Activated effector memory CD4-positive, alpha-beta T cell treated with Interleukin-2 at 50 U/mL for 16 hours (primary cell): Measurements from ENCODE around the gene MAST4.

Source experiments
- DNase-seq: peaks from one replicate; pipeline ENCODE4 v3.0.0-alpha.2; 2020

MAST4 gene

DNA sequence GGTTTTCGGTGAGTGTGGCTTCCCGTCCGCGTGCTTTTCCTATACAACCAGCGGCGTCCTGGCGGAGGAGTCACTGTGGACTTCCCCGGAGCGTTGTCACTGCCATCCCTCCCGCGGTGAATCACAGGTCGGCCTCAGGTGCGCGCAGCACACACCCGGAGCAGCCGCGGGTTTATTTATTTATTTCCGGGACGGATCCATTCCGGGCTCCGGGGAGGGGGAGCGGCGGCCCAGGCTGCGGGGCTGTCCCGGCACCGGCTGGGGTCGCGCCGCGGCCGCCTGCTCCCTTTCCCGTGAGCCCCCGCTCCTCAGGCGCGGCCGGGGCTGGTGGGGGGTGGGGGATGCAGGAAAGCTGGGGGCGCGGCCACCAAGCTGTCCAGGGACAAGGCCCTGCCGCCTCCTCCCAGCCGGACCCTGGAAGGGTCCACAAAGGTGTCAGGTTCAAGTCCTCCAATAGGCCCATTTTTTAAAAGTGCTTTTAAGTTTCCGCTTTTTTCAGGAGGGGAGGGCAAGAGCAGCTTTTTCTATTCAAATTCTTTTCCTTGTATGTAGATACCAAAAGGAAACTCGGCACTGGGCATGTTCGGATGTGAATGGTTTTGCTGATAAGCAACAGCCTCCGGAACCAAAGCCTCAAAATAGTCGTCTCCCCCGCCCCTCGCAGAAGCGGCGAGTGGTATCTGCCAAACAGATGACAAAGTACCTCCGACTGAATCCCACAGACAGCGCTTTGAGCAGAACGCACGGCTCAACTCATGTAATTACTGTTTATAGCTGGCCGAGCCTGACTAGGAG, 407.9 kb downstream of the MAST4 start:
- DNase-seq = peak; percentile 83

DNA sequence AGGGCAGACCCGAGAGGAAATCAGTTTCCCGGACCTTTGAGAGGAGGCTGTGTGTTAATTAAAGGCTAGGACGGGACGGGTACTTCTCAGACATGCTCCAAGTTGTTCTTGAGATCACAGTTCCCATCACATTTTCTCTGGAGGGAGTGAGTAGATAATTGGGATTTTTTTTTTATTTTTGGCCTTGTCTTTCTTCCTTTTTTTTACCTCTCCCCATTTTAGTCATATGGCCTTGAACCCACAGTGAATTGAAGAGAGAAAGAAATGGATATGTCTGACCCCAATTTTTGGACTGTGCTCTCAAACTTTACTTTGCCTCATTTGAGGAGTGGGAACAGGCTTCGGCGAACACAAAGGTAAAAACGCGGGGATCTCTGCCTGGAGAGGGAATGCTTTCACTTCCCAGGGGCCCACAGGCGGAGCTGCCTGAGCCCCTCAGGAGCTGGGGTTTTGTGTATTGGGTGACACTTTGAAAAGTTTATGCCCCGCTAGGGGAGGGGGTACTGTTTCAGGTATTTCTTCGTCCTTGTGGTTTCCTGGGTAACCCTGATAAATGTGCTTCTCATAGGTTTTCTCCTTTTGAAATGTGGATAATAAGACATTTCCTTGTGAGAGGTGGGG, 408.6 kb downstream of the MAST4 start:
- no peak for DNase-seq

DNA sequence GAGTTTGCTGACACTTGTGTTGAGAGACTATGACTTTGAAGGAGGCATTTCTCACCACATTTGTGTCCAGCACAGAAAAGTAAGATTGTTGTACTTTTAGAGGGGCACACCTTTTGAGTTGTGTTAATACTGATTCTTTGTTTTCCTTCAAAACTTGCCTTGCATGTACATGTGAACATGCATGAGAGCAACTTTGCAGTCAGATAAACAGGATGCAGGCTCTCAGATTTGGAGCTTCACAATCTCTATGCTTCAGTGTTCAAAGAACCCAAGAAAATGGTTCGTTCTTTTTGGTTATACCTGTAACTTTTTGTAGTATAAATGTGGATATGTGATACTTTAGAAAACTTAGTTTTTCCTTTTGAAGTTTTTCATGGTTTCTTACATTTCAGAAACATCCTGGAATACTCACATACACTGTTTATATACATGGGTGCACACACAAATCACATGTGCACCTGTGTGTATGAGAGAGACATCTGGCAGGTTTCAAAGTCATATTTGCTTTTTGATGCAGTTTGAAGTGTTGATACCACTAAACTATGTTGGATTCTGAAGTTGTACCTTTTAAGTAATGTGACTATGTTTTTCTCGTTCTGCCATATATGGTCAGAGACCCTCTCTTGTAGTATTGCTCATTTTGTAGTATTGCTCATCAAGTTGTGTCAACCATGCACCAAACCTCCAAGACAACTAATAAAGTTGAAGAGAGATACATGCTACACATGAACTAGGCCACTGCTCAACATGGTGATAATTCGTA, 409.7 kb downstream of the MAST4 start:
- no peak for DNase-seq

DNA sequence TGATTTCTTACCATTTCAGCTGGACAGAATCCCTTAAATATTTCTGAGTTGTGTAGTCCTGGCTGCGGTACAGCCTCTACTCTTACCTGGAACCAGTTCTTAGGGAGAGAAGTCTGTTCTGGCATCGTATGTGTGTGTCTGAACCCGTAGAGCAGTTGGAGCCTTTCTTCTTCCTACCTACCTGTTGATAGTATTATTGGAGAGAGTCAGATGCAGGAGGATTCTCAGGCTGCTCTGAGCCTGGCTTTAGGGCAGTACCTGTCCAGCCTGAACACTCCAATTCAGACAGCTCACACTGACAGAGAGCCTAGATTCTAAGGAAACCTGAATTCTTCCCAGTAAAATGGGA, 410.3 kb downstream of the MAST4 start:
- DNase-seq = no peak

DNA sequence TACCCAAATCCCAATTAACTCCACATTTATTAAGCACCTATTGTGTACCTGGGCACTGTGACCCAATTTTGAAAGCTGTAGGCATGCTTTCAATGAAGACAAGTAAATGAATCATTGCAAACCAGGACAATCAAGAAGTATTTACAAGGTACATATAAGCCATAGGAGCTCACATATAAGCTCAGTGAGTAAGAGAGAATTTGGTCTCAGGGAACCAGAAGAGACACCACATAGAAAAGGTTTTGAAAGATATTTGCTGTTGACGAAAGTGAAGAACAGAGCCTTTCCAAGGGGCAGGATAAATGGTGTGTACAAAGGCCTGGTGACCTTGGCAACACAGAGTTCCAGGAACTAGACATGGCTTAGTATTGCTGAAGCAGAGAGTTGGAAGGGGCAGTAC, 412.8 kb downstream of the MAST4 start:
- DNase-seq = no peak

DNA sequence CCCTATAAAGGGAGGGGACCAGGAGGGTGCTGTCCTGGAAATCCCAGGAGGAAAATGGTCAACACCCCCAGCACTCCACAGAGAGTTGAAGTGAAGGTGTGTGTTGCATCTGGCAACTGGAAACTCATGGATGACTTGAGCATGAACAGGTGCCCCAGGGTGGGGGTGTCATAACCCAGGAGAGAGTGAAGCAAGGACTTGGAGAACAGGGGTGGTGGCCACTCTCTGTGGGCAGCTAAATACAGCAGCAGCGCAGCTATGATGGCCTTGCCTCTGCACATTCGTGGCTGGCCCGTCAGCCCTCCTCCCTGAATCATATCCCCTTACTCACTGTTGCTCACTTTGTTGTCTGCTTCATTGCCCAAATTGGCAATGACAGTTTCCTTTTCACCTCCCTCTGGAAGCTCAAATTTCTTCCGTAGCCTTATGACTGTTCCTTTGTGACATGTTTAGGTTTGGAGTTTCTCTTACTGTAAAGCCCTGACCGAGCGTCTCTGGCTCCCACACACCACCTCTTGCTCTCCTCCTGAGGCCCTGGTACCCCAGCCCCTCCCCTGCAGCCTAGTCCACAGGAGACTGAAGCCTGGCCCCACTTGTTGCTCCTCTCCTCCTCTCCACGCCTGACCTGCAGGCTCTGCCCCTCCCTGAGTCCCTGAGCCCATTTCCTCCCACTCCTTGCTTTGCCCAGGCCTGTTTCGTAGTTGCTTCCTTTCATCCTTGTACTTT, 414.7 kb downstream of the MAST4 start:
- DNase-seq = no peak

DNA sequence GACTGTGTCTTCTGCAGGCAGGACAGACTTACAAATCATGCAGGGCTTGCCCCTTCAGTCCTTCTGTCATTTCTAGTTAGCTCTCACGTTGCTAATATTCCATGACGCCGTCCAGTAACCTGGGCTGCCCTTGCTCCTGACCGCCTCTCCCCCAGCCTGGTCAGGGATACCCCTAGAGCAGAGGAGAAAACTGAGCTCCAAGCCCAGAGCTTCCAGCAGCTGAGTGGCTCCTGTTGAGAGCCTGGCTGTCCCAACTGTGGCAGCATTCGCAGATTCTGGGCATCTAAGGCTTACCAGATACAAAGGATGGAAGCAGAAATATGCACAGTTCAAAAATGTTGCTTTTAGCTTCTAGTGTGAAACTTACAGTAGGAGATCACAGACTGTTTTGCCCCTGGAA, 415.2 kb downstream of the MAST4 start:
- DNase-seq = no peak

DNA sequence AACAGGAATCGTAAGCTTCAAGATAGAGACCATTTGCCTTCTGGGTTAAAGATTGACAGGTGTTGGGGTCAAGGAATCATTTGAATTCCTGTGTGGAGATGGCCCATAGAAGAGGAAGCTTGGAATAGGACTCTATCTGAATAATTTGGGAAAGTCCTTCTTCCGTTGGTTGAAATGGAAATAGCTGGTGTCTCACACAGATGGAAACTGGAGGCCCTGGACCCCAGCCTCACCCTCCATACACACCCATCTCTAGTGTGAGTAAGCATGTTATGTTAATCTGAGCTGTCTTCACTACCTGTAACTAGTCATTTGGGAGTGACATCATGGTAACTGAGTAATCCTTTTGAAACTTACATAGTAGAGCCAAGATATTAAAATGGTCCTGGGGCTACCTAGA, 416.0 kb downstream of the MAST4 start:
- no peak for DNase-seq

DNA sequence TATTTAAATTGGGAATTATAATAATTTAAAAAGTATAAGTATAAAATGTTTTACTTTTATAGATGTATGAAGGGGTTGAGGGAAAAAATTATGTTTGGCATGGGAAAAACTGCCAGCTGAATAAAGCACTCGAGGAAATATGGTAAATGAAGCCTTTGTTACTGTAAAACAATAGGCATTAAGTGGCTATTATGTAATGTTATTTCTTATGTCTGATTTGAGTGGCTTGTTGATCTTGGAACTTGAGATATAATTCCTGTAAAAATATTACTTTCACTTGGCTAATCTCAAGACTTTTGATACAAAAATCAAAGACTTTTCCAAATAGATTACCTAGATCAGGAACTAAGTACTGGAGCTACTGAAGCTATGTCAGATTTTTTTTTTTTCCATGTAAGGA, 417.5 kb downstream of the MAST4 start:
- no peak for DNase-seq

DNA sequence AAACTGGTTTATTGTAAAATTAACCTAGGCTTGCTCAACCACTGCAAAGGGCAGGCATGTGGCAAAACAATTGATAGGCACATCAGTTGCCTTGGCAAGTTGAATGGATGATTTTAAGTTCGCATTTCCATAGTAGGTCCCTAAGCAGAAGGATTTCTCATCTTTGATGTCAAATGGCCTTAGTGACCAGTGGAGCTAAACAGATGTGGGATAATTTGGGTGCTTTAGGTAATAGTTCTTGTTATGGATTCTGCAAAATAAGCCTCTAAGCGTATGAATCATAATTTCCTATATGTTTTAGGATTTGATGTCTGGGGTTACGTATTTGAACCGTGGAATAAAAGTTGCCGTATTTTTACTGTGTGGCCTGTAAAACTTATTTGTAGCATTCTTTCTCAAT, 418.0 kb downstream of the MAST4 start:
- DNase-seq = no peak

DNA sequence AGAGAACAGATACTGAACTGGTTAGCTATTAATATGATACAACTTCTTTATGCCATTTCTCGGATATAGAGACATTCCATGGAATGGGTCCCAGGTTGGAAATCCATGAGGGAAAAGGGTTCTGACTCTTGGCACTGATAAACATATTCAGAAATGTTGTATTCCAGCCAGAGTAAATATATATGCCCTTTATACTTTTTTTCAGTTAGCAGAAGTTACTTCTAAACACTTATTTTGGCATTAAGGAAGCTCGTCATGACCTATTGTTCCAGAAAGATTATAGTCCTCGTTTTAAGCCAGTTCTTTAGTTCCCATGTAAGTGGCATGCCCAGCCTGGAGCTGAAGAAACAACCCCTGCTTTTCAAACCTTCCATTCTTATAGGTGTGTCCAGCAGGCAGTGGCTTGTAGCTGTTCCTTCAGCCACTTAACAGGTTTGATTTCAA, 418.8 kb downstream of the MAST4 start:
- no peak for DNase-seq

DNA sequence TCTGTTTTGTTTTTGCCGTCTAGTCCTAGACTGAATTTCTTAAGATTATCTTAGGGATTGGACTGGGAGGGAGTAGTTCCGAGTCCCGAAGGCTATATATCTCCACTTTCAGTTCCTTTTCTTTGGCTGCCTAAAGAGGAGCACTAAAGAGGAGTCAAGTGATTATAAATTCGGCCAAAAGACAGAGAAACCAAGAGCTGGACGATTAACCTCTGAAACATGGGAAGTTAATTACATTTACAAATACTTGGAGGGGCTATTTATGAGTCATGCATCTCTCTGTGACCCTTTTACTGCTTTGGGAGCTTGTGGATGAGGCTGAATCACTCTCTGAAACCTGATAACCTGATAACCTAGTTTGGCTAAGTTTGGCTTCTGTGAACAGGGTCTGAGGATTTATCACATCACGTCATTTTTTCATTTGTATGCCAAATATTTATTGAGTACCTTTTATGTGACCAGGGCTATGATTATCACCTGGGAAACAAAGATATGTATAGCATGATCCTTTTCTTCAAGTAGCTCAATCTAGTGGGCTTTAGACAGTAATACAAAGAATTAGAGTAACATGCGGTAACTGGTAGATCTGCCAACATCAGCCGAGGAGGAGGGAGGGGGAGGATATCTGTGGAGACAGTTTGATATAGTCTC, 419.5 kb downstream of the MAST4 start:
- no peak for DNase-seq

DNA sequence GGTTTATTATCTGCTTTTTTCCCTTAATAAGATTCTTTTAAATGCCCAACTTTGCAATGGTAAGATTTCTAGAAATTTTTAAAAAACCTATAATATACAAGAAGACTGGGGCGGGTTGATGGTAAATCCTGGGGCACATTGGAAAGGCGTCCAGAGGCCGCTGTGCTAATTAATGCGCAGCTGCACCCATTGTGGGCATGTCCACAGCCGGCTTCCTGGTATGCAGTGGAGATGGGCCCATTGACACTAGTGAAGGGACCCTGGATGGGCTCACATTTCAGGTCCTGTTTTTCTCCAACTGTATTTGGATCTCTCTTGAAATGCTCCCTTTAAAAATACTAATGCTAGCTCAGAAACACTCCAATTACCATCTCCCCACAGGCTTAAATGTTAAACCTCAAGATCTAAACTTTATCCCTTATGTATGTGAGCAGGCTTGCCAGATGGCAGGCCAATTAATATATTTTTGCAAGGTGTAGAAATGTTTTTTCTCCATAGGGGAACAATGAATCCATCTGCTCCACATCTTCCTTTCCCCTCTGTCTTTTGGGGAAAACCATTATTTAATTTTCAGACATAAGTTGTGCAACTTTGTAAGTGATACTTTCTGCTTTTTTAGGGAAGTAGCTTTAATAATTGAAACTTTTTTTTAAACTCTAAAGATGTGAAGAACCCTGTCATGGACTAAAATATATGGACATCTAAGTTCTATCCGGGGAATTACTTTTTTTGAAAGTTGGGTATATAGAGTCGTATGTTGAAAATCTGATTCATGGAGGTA, 423.1 kb downstream of the MAST4 start:
- no peak for DNase-seq

DNA sequence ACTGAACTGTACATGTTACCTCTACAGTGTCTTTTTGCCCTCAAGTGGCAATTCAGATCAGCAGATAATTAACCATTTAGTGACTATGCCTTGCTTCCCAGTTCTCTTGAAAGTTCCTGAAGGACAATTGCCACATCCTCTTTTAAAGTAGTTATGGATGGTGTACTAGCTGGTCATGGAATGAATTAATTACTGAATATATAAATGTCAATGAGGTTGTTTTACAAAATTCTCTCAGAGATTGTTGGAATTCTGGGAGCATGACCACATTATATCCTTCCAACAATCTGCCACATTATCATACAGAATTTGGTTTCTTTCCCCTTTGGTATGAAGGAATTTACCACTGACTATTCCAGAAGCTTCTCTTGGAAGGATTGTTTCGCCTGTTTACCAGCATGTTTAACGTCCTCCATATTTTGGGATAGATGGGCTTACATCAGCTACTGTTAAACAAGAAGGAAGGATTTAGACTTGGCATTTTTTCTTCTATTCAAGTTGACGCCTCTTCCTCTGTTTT, 424.0 kb downstream of the MAST4 start:
- DNase-seq = no peak

DNA sequence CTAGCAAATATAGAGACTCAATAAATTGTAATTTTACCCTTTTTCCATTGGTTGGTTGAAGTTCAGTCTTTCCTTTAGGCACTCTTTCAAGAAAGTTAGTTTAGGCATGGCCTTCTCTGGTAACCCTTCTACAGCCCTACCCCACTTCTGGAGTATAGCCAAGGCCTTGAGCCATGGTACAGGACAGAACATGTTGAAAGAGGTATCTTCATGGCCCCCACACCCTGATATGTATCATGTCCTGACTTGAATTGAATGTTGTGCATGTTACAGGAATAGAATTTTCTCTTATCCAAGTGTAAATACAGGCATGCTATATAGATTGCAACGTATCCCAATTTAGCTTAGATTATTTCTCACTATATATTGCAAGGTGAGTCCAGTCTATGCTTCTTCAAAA, 424.8 kb downstream of the MAST4 start:
- no peak for DNase-seq

DNA sequence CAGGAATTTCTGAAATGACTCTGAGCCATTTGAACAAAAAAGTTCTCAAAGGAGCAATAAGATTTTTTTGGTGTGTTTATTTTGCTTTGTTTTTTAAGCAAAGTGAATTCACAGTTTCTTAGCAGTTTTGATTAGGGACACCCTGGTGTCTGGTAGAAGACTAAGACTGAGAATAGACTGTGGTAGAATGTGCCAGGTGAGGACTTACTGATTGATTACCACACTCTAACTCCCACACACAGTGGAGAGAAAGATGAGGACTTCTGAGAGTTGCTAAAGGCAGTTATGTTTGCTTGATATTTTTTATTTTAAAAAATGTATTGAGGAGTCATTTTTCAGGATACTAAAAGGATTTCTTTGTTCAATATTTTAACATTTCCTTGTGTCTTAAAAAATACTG, 425.3 kb downstream of the MAST4 start:
- DNase-seq = no peak

DNA sequence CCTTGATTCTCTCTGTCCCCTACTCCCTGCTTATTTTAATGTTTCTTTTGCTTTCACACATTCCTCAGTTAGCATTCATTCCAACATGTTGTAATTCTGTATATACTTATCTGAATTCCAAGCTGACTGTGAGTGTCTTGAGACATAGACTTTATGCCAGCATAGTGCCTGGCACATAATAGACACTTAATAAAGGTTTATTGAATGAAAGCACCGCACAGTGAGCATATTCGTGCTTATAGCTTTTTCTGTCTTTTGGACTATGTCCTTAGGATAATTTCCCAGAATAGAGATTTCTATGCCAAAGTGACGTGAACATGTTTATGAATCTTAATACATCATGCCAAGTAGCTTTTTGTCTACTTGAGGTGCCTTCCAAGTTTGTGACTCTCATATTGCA, 425.8 kb downstream of the MAST4 start:
- DNase-seq = no peak

DNA sequence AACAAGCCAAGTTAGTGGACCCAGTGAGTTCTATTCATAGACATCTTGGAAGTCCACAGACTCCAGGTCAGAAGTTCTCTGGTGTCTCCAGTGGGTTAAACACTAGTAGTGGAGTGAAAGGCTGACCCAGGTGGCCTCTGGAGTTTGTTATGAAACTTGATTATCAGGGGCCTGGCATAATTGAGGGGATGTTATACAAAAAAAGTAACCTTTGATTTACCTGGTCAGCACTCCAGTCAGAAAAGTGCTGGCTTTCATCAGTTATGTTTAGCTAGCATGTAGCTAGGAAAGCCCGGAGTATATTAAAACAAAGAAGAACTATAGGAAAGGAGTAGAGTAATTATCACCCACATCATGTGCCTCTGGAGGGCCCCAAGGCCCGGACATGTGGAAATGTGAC, 429.3 kb downstream of the MAST4 start:
- no peak for DNase-seq

DNA sequence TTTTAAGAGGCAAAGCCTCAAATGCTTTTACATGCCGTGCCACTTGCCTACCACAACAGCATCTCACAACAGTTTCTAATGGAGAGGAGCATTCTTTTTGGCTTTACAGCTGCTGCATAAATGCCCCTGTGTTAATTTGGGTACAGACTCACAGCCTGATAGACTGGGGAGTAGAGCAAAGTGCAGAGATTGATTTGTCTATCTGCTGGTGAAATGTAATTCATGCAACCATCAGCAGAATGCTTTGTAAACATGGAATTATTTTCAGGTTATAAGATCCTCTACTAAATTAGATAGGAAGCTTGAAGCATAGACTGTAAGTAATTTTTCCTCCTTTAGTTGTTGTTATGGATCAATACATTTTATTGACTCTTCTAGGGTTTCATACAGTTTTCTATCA, 430.1 kb downstream of the MAST4 start:
- no peak for DNase-seq

DNA sequence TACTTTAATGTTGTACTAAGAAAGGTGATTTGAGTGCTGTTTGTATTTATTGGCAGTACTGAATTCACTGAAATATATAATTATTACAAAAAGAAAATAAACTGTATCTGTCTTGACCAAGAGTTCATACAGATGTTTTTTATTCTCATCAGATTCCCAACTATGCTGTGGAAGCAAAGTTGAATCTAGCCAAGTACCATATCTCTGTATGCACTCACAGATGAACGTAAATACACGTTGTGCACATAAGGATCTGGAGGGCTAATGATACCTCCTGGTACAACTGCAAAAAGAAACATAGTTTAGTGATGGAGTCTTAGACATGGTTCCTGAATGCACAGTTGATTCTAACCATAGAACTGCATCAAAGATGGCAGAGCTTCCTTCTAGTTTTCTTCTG, 431.0 kb downstream of the MAST4 start:
- no peak for DNase-seq

DNA sequence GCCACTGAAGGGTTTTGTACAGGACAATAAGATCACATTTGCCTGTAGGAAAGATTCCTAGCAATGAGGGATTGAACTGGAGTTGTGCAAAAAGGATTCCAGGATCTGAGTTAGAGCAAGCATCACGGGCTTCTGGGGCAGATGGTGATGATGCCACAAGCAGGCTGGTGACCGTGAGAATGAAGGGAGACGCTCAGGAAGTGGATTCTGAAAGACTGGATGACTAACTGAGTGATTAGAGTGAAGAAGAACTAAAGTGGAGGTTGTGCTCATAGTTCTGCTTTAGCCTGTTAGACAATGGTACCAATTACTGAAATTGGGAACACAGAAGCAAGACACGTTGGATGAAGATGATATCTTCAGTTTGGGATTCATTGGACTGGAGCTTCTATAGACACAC, 432.2 kb downstream of the MAST4 start:
- no peak for DNase-seq

DNA sequence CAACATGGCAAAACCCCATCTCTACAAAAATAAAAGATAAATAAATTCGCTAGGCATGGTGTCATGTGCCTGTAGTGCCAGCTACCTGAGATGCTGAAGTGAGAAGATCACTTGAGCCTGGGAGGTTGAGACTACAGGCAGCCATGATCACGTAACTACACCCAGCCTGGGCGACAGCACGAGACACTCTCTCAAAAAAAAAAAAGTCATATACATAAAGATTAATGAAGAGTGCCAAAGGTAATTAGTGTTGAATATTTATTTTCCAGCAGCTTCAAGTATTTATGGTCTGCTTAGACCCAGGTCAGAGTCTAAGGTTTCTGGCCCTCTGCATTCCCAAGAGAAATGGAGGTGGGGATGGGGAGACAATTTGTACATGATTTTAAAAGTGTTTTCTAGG, 432.7 kb downstream of the MAST4 start:
- DNase-seq = no peak
